DOHH2 (cell line): ENCODE data around the gene HACL1.
A peak's percentile ranks its signal among the peaks of the same experiment; 100 is the strongest.

Source experiments
- EZH2phosphoT487 ChIP-seq: fragments of 200-600 bp; sonication (generic); IDR thresholded peaks from 2 replicates; pipeline ENCODE4 v1.6.1; 2017; ENCODE audit warnings: borderline replicate concordance, mild to moderate bottlenecking, antibody characterized with exemption, low read length, moderate library complexity, mixed read lengths
- TF ChIP-seq, protein P1 (sequence below): fragments of 200-600 bp; sonication (generic); IDR thresholded peaks from one replicate; pipeline ENCODE4 v1.5.1; 2014; ENCODE audit warnings: antibody characterized with exemption, mild to moderate bottlenecking, low read depth, low read length; ENCODE audit not compliant: poor library complexity, severe bottlenecking

DNA sequence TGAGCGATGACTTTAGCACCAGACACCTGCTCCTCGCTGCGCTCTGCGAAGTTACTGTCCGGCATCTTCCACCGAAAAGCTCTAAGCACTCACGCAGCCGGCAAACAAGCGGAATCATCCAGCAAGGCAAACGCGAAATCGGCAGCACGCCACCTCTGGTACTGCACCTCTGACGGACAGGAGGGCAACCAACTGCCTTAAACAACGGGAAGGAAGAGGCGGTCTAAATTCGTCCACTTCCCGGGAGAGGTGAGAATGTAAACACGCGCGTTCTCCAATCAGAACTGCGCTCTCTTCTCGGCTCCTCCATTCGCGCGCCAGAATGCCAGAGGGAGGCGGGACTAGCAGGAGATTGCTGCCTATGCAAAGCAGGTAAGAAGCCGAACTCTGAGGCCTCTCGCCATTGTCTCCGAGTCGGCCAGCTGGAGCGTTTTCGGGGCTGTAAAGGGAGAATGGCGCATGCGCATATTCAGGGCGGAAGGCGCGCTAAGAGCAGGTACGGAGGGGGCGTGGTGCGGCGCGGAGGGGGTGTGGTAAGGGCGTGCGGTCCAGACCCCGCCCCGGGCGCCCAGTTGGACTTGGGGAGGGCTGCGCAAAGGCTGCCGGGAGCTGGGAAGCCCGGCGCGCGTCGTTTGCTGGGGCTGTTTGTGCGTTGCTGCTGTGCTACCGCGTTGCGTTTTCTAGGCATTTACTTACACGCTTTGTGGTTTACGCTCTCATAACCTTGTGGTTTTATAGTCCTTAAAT, at the start of gene HACL1, which contains the start of gene BTD:
- TF ChIP-seq, protein P1, sequence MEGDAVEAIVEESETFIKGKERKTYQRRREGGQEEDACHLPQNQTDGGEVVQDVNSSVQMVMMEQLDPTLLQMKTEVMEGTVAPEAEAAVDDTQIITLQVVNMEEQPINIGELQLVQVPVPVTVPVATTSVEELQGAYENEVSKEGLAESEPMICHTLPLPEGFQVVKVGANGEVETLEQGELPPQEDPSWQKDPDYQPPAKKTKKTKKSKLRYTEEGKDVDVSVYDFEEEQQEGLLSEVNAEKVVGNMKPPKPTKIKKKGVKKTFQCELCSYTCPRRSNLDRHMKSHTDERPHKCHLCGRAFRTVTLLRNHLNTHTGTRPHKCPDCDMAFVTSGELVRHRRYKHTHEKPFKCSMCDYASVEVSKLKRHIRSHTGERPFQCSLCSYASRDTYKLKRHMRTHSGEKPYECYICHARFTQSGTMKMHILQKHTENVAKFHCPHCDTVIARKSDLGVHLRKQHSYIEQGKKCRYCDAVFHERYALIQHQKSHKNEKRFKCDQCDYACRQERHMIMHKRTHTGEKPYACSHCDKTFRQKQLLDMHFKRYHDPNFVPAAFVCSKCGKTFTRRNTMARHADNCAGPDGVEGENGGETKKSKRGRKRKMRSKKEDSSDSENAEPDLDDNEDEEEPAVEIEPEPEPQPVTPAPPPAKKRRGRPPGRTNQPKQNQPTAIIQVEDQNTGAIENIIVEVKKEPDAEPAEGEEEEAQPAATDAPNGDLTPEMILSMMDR, result peak; percentile 49
- no peak for TF ChIP-seq EZH2phosphoT487
